ENCODE data around the gene CHAF1B.
"Not testable (repeated sequence)": the region's sequence is repeated elsewhere in the genome, so short reads cannot be mapped to it uniquely, and the experiment has no call there.

DNA sequence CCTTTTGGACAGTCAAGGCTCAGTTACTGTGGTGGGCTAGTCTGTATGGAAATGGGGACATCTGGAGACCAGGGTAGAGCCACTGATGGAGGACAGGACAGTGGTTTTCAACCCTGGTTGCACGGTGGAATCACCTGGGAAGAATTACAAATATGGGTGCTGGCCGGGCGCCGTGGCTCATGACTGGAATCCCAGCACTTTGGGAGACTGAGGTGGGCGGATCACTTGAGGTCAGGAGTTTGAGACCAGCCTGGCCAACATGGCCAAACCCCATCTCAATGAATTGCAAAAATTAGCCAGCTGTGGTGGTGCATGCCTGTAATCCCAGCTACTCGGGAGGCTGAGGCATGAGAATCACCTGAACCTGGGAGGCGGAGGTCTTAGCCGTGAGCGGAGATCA lies 14.5 kb downstream of the CHAF1B start:
- not testable (repeated sequence) for TF ChIP-seq SUZ12 (IDR thresholded peaks at IDR 0.05; ENCODE audit: extremely low read depth, insufficient read depth, insufficient read length); ZNF274 (IDR thresholded peaks at IDR 0.05; ENCODE audit: low read depth, low read length); YY1 (IDR thresholded peaks at IDR 0.05; ENCODE audit: insufficient read depth, insufficient read length)
